ENCODE results near the gene SMIM14. TPM values are rescaled to one million over a fixed set of nuclear protein-coding genes. Genes with fewer than 3 reads are reported as not detected.

Gene SMIM14
- total and polyA plus RNA-seq, 9 of the 15 experiments (the other 6 are each of a cell fraction or from before 2014, with no cell fraction given): 0.98 to 3.7 (median 2.2) TPM

DNA sequence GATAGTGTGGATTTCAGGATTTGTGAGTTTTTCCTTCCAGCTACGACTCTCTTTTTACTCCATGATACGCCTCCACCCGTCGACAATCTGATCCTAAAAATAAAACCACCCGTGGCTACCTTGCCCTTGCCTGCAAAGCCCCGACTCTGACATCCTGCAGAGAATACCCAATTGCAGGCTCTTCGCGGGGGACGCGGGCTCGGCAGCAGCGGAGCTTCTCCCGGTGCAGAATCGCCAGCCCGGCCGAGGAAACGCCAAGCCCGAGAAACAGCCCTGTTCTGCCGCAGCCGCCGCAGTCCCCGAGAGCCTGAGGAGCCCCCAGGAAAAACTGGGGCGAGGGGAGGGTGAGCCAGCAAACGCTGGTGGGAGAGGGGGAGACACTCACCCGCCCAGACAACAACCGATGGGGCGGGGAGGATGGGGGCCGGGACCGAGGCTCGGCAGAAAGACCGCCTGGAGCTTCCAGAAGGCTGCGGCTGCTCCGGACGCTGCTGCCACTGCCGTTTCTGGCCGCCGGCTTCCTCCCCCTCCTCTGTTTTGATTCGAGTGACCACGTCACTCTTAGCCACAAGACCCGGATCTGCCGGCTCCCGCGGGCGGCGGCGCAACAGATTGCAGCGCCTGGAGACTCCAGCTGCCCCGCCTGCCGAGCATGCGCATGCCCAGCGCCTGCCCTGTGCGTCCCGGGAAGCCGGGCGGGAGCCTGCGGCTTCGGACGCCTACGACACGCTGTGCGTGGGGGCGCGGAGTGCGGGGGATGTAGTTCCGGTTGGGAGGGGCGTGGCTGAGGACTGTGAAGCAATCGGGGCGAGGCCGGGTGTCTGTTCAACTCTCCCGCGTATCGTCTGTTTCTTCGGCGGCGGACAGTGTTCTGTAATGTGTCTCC is at the start of gene SMIM14 (continued):
- TF ChIP-seq REST (IDR thresholded peaks at IDR 0.05; ENCODE audit: borderline replicate concordance): no peak
- TF ChIP-seq REST (CRISPR knock-in tag; IDR thresholded peaks at IDR 0.05; ENCODE audit: low read depth): no peak
- no peak; the same call in 1 of the 2 replicates for TF ChIP-seq POLR2AphosphoS2 (IDR thresholded peaks at IDR 0.05; ENCODE audit: low read length)
- peak; percentile 43; the same call in 1 of the 2 replicates for TF ChIP-seq CHD2 (IDR thresholded peaks at IDR 0.05; ENCODE audit: low read depth, low read length)
- TF ChIP-seq, protein P1, sequence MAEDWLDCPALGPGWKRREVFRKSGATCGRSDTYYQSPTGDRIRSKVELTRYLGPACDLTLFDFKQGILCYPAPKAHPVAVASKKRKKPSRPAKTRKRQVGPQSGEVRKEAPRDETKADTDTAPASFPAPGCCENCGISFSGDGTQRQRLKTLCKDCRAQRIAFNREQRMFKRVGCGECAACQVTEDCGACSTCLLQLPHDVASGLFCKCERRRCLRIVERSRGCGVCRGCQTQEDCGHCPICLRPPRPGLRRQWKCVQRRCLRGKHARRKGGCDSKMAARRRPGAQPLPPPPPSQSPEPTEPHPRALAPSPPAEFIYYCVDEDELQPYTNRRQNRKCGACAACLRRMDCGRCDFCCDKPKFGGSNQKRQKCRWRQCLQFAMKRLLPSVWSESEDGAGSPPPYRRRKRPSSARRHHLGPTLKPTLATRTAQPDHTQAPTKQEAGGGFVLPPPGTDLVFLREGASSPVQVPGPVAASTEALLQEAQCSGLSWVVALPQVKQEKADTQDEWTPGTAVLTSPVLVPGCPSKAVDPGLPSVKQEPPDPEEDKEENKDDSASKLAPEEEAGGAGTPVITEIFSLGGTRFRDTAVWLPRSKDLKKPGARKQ (CRISPR knock-in tag; IDR thresholded peaks at IDR 0.05): no peak
- no peak for TF ChIP-seq CREBBP (IDR thresholded peaks at IDR 0.05; ENCODE audit: low read depth, low read length)
- TF ChIP-seq ZKSCAN3 (CRISPR knock-in tag; IDR thresholded peaks at IDR 0.05): no peak
- TF ChIP-seq ZNF212 (CRISPR knock-in tag; IDR thresholded peaks at IDR 0.05): no peak
- no peak for TF ChIP-seq HDAC3 (IDR thresholded peaks at IDR 0.05; ENCODE audit: borderline replicate concordance, partially characterized antibody)
- TF ChIP-seq FUS (optimal IDR thresholded peaks at IDR 0.05; ENCODE audit: low read depth, low read length): no peak
- no peak for TF ChIP-seq NR3C1 (CRISPR knock-in tag; IDR thresholded peaks at IDR 0.05)
- peak; percentile 87 for TF ChIP-seq NEUROD1 (IDR thresholded peaks at IDR 0.05; ENCODE audit: borderline replicate concordance, low read depth, low read length, partially characterized antibody)
- TF ChIP-seq CBX2 (IDR thresholded peaks at IDR 0.05; ENCODE audit: insufficient read depth, low read length, poor library complexity, severe bottlenecking): no peak
- TF ChIP-seq PTTG1 (tag; IDR thresholded peaks at IDR 0.05; ENCODE audit: low read depth): no peak
- TF ChIP-seq, protein P2, sequence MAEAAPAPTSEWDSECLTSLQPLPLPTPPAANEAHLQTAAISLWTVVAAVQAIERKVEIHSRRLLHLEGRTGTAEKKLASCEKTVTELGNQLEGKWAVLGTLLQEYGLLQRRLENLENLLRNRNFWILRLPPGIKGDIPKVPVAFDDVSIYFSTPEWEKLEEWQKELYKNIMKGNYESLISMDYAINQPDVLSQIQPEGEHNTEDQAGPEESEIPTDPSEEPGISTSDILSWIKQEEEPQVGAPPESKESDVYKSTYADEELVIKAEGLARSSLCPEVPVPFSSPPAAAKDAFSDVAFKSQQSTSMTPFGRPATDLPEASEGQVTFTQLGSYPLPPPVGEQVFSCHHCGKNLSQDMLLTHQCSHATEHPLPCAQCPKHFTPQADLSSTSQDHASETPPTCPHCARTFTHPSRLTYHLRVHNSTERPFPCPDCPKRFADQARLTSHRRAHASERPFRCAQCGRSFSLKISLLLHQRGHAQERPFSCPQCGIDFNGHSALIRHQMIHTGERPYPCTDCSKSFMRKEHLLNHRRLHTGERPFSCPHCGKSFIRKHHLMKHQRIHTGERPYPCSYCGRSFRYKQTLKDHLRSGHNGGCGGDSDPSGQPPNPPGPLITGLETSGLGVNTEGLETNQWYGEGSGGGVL (CRISPR knock-in tag; IDR thresholded peaks at IDR 0.05): no peak
- no peak for TF ChIP-seq FOXA1 (IDR thresholded peaks at IDR 0.05; ENCODE audit: borderline replicate concordance)

Data from K562 (cell line).